Panc1 (cell line): Measurements from ENCODE around the gene ARGLU1.

Experiments
- CTCF ChIP-seq: fragments of 450-650 bp; IDR thresholded peaks from 2 replicates; pipeline ENCODE4 v1.5.1; 2017; ENCODE audit warnings: mild to moderate bottlenecking
- POLR2AphosphoS5 ChIP-seq: IDR thresholded peaks from 2 replicates; pipeline ENCODE4 v1.6.1; 2012; ENCODE audit warnings: mild to moderate bottlenecking, low read depth, low read length, moderate library complexity
- REST ChIP-seq, 2 experiments: IDR thresholded peaks; 2 replicates each; pipeline ENCODE4 v1.6.1; 2011 to 2012; ENCODE audit warnings: low read depth in 2 of 2, control low read depth in 1 of 2, low read length in 1 of 2, mild to moderate bottlenecking in 1 of 2, moderate library complexity in 1 of 2; ENCODE audit not compliant: insufficient read depth in 1 of 2
- SIN3A ChIP-seq: IDR thresholded peaks from 2 replicates; pipeline ENCODE4 v1.6.1; 2012; ENCODE audit warnings: low read depth, mild to moderate bottlenecking, low read length, moderate library complexity, borderline replicate concordance; ENCODE audit not compliant: insufficient read depth
- TCF7L2 ChIP-seq: IDR thresholded peaks from 2 replicates; pipeline ENCODE4 v1.6.1; 2011; ENCODE audit warnings: mild to moderate bottlenecking, low read depth, low read length, inconsistent platforms

- TF ChIP-seq REST (IDR thresholded peaks at IDR 0.05; ENCODE audit: insufficient read depth in 1 of 2, low read depth in 2 of 2, low read length in 1 of 2) (no peak), CTCF (no peak), POLR2AphosphoS5 (no peak), TCF7L2 (no peak), SIN3A (no peak)
These were observed 48.8 kb upstream of the ARGLU1 start for GRCh38 chr13:106616729-106617128.
